RWPE1 (cell line): ENCODE measurements around the gene C4BPB.
"Not testable (repeated sequence)": the region's sequence is repeated elsewhere in the genome, so short reads cannot be mapped to it uniquely, and the experiment has no call there.

Experiments
- CTCF ChIA-PET: fragments of 350-600 bp; sonication (Branson Sonifier 250); formaldehyde crosslinking; extraction: SDS; loops from one replicate; lab custom pipeline; 2021; lab: Yijun Ruan, JAX
- POLR2A ChIA-PET: fragments of 400-600 bp; formaldehyde crosslinking; extraction: SDS; loops from one replicate; lab custom pipeline; 2020; ENCODE audit warnings: antibody characterized with exemption; ENCODE audit not compliant: low non-redundant PET; lab: Yijun Ruan, JAX
- DNase-seq: peaks from one replicate; pipeline ENCODE4 v3.0.0; 2012; ENCODE audit warnings: low spot score
- H3K27ac ChIP-seq: fragments of 450-650 bp; 2 replicates; pipeline ENCODE4 v1.5.1; 2017
- TF ChIP-seq, protein P1 (sequence below): fragments of 450-650 bp; conservative IDR thresholded peaks from 2 replicates; pipeline ENCODE4 v1.5.1; 2017; ENCODE audit warnings: low read depth, mild to moderate bottlenecking

C4BPB gene, protein sequence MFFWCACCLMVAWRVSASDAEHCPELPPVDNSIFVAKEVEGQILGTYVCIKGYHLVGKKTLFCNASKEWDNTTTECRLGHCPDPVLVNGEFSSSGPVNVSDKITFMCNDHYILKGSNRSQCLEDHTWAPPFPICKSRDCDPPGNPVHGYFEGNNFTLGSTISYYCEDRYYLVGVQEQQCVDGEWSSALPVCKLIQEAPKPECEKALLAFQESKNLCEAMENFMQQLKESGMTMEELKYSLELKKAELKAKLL

DNA sequence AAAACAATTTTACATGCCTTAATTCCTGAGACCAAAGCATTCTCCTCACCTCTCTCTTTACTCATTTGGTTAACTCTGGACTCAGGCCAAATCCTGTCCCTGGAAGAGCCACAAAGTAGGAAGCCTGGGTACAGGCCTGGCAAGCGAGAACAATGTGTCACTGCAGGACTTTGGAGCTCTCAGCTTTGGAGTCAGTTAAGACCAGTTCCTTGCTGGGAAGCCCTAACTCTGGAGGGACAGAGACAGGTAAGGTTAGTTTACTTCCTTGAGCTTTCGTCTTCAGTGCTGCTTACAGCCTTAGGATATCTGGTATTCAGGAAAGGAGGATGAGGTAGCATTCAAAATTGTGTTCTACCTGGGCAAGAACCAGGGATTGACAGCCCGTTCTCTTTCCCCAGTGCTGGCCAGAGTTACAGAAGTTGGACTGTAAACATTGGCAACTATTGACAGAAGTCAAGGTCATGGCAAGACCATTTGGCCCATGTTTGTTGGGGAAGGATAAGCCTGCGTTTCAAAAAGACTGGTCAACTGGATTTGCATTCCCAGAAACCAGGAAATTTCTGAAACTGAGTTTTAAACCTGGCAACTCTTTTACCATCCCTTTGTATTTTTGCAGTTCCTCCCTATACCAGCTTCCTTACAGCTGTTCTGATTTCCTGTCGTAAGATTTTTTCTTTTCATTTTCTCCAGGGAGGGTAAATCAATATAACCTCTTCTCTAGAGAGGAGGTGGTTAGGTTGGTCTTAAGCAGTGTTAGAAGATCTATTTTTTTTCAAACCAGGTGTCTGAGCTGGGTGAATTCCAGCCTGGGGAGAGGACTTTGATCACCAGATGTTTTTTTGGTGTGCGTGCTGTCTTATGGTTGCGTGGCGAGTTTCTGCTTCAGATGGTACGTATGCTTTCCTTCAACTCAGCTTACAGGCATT lies at the start of gene C4BPB:
TSS of gene C4BPB (plus strand) at position 160 of the 926 bp plus-strand sequence. CDS start at position 832, 672 bp downstream.
- POLR2A ChIA-PET: no interaction called here
- DNase-seq: no peak
- TF ChIP-seq, protein P1, sequence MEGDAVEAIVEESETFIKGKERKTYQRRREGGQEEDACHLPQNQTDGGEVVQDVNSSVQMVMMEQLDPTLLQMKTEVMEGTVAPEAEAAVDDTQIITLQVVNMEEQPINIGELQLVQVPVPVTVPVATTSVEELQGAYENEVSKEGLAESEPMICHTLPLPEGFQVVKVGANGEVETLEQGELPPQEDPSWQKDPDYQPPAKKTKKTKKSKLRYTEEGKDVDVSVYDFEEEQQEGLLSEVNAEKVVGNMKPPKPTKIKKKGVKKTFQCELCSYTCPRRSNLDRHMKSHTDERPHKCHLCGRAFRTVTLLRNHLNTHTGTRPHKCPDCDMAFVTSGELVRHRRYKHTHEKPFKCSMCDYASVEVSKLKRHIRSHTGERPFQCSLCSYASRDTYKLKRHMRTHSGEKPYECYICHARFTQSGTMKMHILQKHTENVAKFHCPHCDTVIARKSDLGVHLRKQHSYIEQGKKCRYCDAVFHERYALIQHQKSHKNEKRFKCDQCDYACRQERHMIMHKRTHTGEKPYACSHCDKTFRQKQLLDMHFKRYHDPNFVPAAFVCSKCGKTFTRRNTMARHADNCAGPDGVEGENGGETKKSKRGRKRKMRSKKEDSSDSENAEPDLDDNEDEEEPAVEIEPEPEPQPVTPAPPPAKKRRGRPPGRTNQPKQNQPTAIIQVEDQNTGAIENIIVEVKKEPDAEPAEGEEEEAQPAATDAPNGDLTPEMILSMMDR: no peak
- CTCF ChIA-PET: interaction anchor here (0.6 to 0.9 kb wide), 3 partner anchors 10 to 1503 kb away, joined by 3 to 4 read pairs (median 4); no protein-coding TSS in a partner anchor
- no peak within 1 kb of the TSS for H3K27ac ChIP-seq

DNA sequence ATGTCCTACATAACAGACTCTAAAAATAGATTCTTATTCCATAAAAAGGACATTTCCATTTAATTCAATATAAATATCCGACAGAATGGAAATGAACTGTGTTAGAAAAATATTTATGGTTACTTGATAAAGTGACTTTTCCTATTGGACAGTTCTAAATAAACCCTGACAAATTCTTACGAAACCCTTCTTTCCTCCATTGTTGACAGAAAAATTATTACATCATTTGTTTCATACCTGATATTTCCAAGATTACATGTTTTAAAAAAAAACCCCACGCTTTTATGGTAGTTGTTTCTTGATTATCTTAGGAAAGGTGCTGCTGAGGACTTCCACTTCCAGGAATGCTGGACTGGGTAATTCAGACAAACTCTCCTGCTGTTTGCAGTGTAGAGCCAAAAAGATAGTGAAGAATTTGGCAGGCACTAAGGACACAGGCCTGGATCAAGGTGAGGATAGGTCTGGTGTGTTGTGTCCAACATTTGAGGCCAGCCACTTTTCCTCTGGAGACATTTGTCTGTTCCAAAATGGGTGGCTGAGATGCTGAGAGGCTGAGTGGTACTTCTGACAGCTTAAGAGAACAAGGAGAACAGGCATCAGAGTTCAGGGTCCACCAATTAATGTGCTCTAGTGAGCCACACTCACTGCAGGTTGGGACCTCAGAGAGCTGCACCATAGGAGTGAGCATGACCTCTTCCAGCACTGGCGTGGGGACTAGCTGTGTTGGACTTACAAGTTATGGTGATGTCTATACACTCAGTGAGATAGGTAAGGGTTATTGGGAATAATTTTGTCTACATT lies 49.1 kb upstream of the C4BPB start:
- no peak overlapping the region for H3K27ac ChIP-seq
- ChIA-PET CTCF (interaction anchor here (0.7 kb wide), 1 partner anchor 128 kb away, joined by 6 read pairs; no protein-coding TSS in a partner anchor), POLR2A (no interaction called here)
- DNase-seq: no peak
- TF ChIP-seq, protein P1: no peak

DNA sequence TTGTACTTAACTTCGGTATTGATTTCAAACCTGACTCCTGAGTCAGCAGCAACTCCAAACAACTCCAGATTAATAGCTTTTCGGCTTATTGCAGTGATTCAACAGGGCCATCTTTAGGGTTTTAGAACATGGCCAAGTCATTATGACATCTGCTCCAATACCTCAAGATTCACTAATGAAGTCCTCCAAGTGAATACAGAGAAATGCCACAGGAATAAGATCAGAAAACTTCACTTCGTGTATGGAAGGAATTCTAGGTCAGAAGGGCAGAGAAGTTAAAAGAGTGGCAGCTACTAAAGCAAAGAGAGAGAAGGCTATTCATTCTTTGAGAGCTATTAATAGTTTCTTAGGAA lies 48.5 kb upstream of the C4BPB start:
- TF ChIP-seq, protein P1: no peak
- CTCF ChIA-PET: no interaction called here
- POLR2A ChIA-PET: no interaction called here
- DNase-seq: no peak
- H3K27ac ChIP-seq: no peak overlapping the region

DNA sequence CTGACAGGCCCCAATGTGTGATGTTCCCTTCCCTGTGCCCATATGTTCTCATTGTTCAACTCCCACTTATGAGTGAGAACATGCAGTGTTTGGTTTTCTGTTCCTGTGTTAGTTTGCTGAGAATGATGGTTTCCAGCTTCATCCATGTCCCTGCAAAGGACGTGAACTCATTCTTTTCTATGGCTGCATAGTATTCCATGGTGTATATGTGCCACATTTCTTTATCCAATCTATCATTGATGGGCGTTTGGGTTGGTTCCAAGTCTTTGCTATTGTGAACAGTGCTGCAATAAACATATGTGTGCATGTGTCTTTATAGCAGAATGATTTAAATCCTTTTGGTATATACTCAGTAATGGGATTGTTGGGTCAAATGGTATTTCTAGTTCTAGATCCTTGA lies 47.3 kb upstream of the C4BPB start:
- POLR2A ChIA-PET, CTCF ChIA-PET, H3K27ac ChIP-seq, DNase-seq: not testable (repeated sequence)

DNA sequence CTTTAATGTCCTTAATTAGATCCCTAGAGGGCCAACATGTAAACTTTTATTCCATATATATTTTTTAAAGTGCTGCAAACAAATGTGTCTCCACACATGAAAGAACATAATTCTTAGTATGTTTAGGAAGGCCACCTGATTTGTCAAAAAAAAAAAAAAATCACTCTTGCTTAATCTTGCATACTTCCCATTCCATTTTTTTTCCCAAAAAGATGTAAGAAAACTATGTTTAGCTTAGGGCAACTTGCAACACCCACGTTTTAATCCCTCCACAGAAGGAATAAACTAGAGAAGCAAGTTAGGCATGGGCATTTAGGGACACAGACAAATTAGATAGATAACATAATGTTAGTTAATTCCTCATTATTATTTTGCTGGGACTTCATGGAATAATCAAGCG lies 43.2 kb upstream of the C4BPB start:
- CTCF ChIA-PET: no interaction called here
- DNase-seq: no peak
- H3K27ac ChIP-seq: no peak overlapping the region
- POLR2A ChIA-PET: no interaction called here
- TF ChIP-seq, protein P1: no peak

DNA sequence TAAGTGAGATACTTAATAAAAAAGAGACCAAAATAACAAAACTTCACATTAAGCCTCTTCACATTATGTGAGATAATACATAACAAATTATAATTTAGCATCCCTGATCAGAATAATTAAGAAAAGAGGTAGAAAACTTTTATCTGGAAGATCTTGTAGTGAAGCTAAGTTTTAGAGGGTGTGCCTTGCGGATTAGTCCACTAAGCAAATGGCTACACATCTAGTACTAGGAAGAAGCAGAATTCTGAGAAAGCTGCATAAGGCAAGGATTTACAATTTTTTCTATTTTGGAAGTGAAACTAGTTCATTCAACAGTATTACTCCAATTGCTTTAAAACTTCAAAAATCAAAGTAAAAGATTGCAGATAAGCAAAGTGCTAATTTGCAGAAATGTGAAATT lies 41.2 kb upstream of the C4BPB start:
- ChIA-PET POLR2A (interaction anchor here (1.4 kb wide), 1 partner anchor 15 kb away, joined by 5 read pairs; the partner anchor contains the start of gene C1orf116), CTCF (no interaction called here)

More for the DNA sequence above, 41.2 kb upstream of the C4BPB start:
- H3K27ac ChIP-seq: no peak overlapping the region
- TF ChIP-seq, protein P1: no peak
- no peak for DNase-seq
